Right forelimb (tissue), 1 donor: ENCODE results near the gene LCNL1.
"Not testable (repeated sequence)": the region's sequence is repeated elsewhere in the genome, so short reads cannot be mapped to it uniquely, and the experiment has no call there.

Experiments
- DNase-seq: peaks from one replicate; pipeline ENCODE4 v3.0.0-alpha.2; 2018

The LCNL1 gene

GRCh38 chr9:136995362-136995761, 12.6 kb downstream of the LCNL1 start:
- no peak for DNase-seq

GRCh38 chr9:136995772-136996311, 13.0 kb downstream of the LCNL1 start:
- DNase-seq = no peak

GRCh38 chr9:136996361-136997292, 13.8 kb downstream of the LCNL1 start, which contains the start of gene CLIC3:
CLIC3 (minus strand) TSS chr9:136996568; CDS start chr9:136996543, 25 bp downstream.
- no peak for DNase-seq

GRCh38 chr9:136997371-136997770, 14.6 kb downstream of the LCNL1 start:
- no peak for DNase-seq

- no peak for DNase-seq
These were observed 15.0 kb downstream of the LCNL1 start for GRCh38 chr9:136997830-136998234.

- no peak for DNase-seq
These were observed 17.6 kb downstream of the LCNL1 start for GRCh38 chr9:137000177-137000930.

GRCh38 chr9:137001857-137002645, 19.3 kb downstream of the LCNL1 start:
- no peak for DNase-seq

GRCh38 chr9:137002646-137003041, 19.9 kb downstream of the LCNL1 start:
- DNase-seq = no peak

- DNase-seq = not testable (repeated sequence)
These were observed 21.5 kb downstream of the LCNL1 start for GRCh38 chr9:137004285-137004684.

- DNase-seq = no peak
These were observed 23.6 kb downstream of the LCNL1 start for GRCh38 chr9:137006116-137007003.

GRCh38 chr9:137007108-137007815, 24.5 kb downstream of the LCNL1 start:
- no peak for DNase-seq

- DNase-seq = no peak
These were observed 25.1 kb downstream of the LCNL1 start for GRCh38 chr9:137007816-137008270.

GRCh38 chr9:137008312-137008711, 25.5 kb downstream of the LCNL1 start:
- no peak for DNase-seq

GRCh38 chr9:137009217-137009616, 26.4 kb downstream of the LCNL1 start:
- DNase-seq = no peak

GRCh38 chr9:137009938-137010732, 27.3 kb downstream of the LCNL1 start:
- DNase-seq = no peak

GRCh38 chr9:137011156-137011555, 28.4 kb downstream of the LCNL1 start:
- no peak for DNase-seq

- DNase-seq = no peak
These were observed 29.3 kb downstream of the LCNL1 start for GRCh38 chr9:137011907-137012675.

- DNase-seq = no peak
These were observed 30.1 kb downstream of the LCNL1 start for GRCh38 chr9:137012694-137013570.
